Activated B cell treated with CpG ODN at 0.5 μM for 24 hours (primary cell): ENCODE results near the gene SETX. TPM values are rescaled to one million over a fixed set of nuclear protein-coding genes. Genes with fewer than 3 reads are reported as not detected.

Source experiments
- ATAC-seq: fragments of 200-7000 bp; cut with Tn5 transposase; one replicate; pipeline ENCODE4 v1.10.0; 2021; ENCODE audit warnings: low read depth, mild to moderate bottlenecking, moderate library complexity
- CTCF ChIA-PET: fragments of 350-600 bp; sonication (Branson Sonifier 250); formaldehyde crosslinking; loops from one replicate; lab custom pipeline; 2021; ENCODE audit warnings: antibody characterized with exemption; lab: Charles Lee
- POLR2A ChIA-PET: fragments of 350-600 bp; sonication (Branson Sonifier 250); formaldehyde crosslinking; loops from one replicate; lab custom pipeline; 2021; ENCODE audit warnings: antibody characterized with exemption; lab: Charles Lee
- DNase-seq: peaks from one replicate; pipeline ENCODE4 v3.0.0; 2022
- H3K27ac Mint-ChIP-seq: one replicate; pipeline ENCODE4 v1.8.0; 2020; ENCODE audit warnings: mixed read lengths
- H3K27me3 Mint-ChIP-seq: one replicate; pipeline ENCODE4 v1.8.0; 2021; ENCODE audit warnings: mixed read lengths
- H3K36me3 Mint-ChIP-seq: one replicate; pipeline ENCODE4 v1.8.0; 2021; ENCODE audit warnings: low read depth, mixed read lengths
- H3K4me1 Mint-ChIP-seq: one replicate; pipeline ENCODE4 v1.8.0; 2021; ENCODE audit warnings: mixed read lengths
- H3K4me3 Mint-ChIP-seq: one replicate; pipeline ENCODE4 v1.8.0; 2020; ENCODE audit warnings: mild to moderate bottlenecking, mixed read lengths
- H3K9me3 Mint-ChIP-seq: one replicate; pipeline ENCODE4 v1.8.0; 2020; ENCODE audit warnings: mixed read lengths
- CTCF ChIP-seq: fragments of 200-600 bp; IDR thresholded peaks from one replicate; pipeline ENCODE4 v1.8.0; 2022; ENCODE audit warnings: antibody characterized with exemption, mild to moderate bottlenecking
- intact Hi-C: fragments of 100-400 bp; cut with micrococcal nuclease; formaldehyde crosslinking; loops from one replicate; pipeline ENCODE4 v1.15.1; 2024
- total RNA-seq: library from RNA; stranded (reverse); gene quantifications from 2 replicates; pipeline ENCODE4 v1.2.3, GENCODE V29; 2022

SETX gene
- total RNA-seq, 1 donor from 2014 or later, result 109 TPM

GRCh38 chr9:132226571-132227430, 128.0 kb downstream of the SETX start:
- H3K4me3 Mint-ChIP-seq, result no peak overlapping the region
- no peaks in the 10 kb centered on the region for H3K4me1 Mint-ChIP-seq
- ChIA-PET POLR2A (no interaction called here), CTCF (interaction anchor here (1.2 kb wide), 1 partner anchor 10 kb away, joined by 4 read pairs; no protein-coding TSS in a partner anchor)
- no peak overlapping the region for H3K27ac Mint-ChIP-seq
- DNase-seq, result no peak
- no peaks in the 10 kb centered on the region for H3K9me3 Mint-ChIP-seq
- ATAC-seq, result no peak
- intact Hi-C loops, result no loop called here
- H3K36me3 Mint-ChIP-seq, result no peaks in the 10 kb centered on the region
- peaks cover 9% of the 10 kb centered on the region for H3K27me3 Mint-ChIP-seq
- no peak for TF ChIP-seq CTCF

GRCh38 chr9:132224645-132225044, 130.1 kb downstream of the SETX start:
- TF ChIP-seq CTCF, result no peak
- POLR2A ChIA-PET, result no interaction called here
- H3K27ac Mint-ChIP-seq, result no peak overlapping the region

GRCh38 chr9:132221941-132222340, 132.8 kb downstream of the SETX start:
- Mint-ChIP-seq H3K36me3 (no peaks in the 10 kb centered on the region), H3K27ac (no peak overlapping the region), H3K4me3 (no peak overlapping the region), H3K9me3 (no peaks in the 10 kb centered on the region), H3K4me1 (no peaks in the 10 kb centered on the region), H3K27me3 (peaks cover 15% of the 10 kb centered on the region)
- no peak for TF ChIP-seq CTCF
- DNase-seq (no peak), ATAC-seq (no peak)
- ChIA-PET CTCF (no interaction called here), POLR2A (no interaction called here)
- intact Hi-C loops, result no loop called here

More at GRCh38 chr9:132224645-132225044, 130.1 kb downstream of the SETX start:
- H3K9me3 Mint-ChIP-seq, result no peaks in the 10 kb centered on the region
- intact Hi-C loops, result no loop called here
- peaks cover 12% of the 10 kb centered on the region for H3K27me3 Mint-ChIP-seq
- CTCF ChIA-PET, result no interaction called here
- no peaks in the 10 kb centered on the region for H3K36me3 Mint-ChIP-seq
- DNase-seq (no peak), ATAC-seq (no peak)
- H3K4me3 Mint-ChIP-seq, result no peak overlapping the region
- no peaks in the 10 kb centered on the region for H3K4me1 Mint-ChIP-seq

GRCh38 chr9:132218208-132218607, 136.6 kb downstream of the SETX start:
- CTCF ChIA-PET, result no interaction called here
- no peak for TF ChIP-seq CTCF
- POLR2A ChIA-PET, result no interaction called here
- H3K36me3 Mint-ChIP-seq, result no peaks in the 10 kb centered on the region
- peaks cover 13% of the 10 kb centered on the region for H3K27me3 Mint-ChIP-seq
- no peak overlapping the region for H3K27ac Mint-ChIP-seq
- no peaks in the 10 kb centered on the region for H3K9me3 Mint-ChIP-seq
- ATAC-seq, result no peak
- H3K4me3 Mint-ChIP-seq, result no peak overlapping the region
- DNase-seq, result no peak
- H3K4me1 Mint-ChIP-seq, result no peaks in the 10 kb centered on the region
- intact Hi-C loops, result no loop called here

DNA sequence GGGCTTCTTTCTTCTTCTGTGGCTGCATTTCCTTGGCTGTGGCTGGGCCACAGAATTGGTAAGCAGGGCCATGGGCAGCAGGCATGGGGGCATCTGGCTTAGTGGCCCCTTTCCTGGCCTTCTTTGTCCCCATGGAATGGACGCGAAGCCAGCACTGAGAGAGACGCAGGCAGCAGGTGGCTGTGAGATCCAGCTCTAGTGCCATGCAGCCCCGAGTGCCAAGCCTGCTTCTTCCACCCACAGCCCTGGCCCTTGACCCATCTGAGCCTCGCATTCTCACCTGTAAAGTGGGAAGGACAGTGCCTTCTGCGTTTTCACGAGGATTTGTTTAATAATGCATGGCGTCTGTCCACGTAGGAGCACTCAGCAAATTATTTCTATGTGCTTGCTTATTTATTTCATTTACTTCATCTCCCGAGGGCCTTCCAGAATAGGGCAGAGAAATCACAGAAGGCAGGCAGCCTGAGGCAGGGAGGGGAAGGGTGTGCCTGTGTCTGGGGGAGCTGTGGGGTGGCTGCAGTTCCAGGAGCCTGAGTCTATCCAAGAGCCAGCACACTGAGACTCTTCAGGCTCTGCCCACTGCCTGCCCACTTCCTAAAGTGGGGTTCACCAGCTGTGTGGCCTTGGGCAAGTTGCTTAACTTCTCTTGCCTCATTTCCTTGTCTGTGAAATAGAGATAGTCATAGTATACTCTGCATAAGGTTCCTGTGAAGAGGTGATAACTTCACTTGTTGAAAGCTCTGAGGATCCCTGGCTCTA, 137.7 kb downstream of the SETX start:
- ATAC-seq, result no peak

More for the DNA sequence above, 137.7 kb downstream of the SETX start:
- Mint-ChIP-seq H3K4me3 (no peak overlapping the region), H3K9me3 (no peaks in the 10 kb centered on the region), H3K4me1 (no peaks in the 10 kb centered on the region), H3K36me3 (no peaks in the 10 kb centered on the region), H3K27ac (no peak overlapping the region), H3K27me3 (peaks cover 13% of the 10 kb centered on the region)
- intact Hi-C loops, result no loop called here
- no peak for TF ChIP-seq CTCF
- no peak for DNase-seq
- ChIA-PET CTCF (interaction anchor here (1.1 kb wide), 1 partner anchor 19 kb away, joined by 4 read pairs; no protein-coding TSS in a partner anchor), POLR2A (no interaction called here)
